OCI-LY3 (cell line): ENCODE data around the gene NXPE1.

Experiments used
- H2AFZ ChIP-seq: fragments of 200-600, 300-600 bp; shearing (Covaris generic); 2 replicates; pipeline ENCODE4 v1.6.0; 2014; ENCODE audit warnings: antibody characterized with exemption, low read depth, low read length
- H3K27ac ChIP-seq: fragments of 200-600, 300-600 bp; sonication (generic); 2 replicates; pipeline ENCODE4 v1.5.1; 2014; ENCODE audit warnings: mild to moderate bottlenecking, low read length, moderate library complexity, mixed read lengths
- H3K27me3 ChIP-seq: fragments of 200-600, 300-600 bp; sonication (generic); 2 replicates; pipeline ENCODE4 v1.6.1; 2014; ENCODE audit warnings: low read depth, low read length, mixed read lengths
- H3K36me3 ChIP-seq: fragments of 200-600, 300-600 bp; sonication (generic); replicated peaks from 2 replicates; pipeline ENCODE3; 2014; ENCODE audit warnings: low read depth, low read length, mixed read lengths
- H3K4me1 ChIP-seq: fragments of 300-600, 200-600 bp; sonication (generic); 2 replicates; pipeline ENCODE4 v1.6.1; 2014; ENCODE audit warnings: low read length, mixed read lengths
- H3K4me2 ChIP-seq: fragments of 200-600, 300-600 bp; sonication (generic); 2 replicates; pipeline ENCODE4 v1.6.1; 2014; ENCODE audit warnings: low read length, mixed read lengths
- H3K4me3 ChIP-seq: fragments of 300-600, 200-600 bp; sonication (generic); 2 replicates; pipeline ENCODE4 v1.5.1; 2014; ENCODE audit warnings: antibody characterized with exemption, mild to moderate bottlenecking, low read length, moderate library complexity
- H3K79me2 ChIP-seq: fragments of 300-600, 200-600 bp; shearing (Covaris generic); 2 replicates; pipeline ENCODE4 v1.6.1; 2014; ENCODE audit warnings: mild to moderate bottlenecking, low read length, mixed read lengths
- H3K9ac ChIP-seq: fragments of 300-600, 200-600 bp; shearing (Covaris generic); 2 replicates; pipeline ENCODE4 v1.6.0; 2014; ENCODE audit warnings: mild to moderate bottlenecking, low read length, moderate library complexity
- H3K9me3 ChIP-seq: fragments of 200-600, 300-600 bp; shearing (Covaris generic); 2 replicates; pipeline ENCODE4 v1.6.1; 2014; ENCODE audit warnings: low read length, mixed read lengths; ENCODE audit not compliant: insufficient read depth
- H4K20me1 ChIP-seq: fragments of 200-600, 300-600 bp; sonication (generic); 2 replicates; pipeline ENCODE4 v1.6.1; 2016; ENCODE audit warnings: low read length, mixed read lengths; ENCODE audit not compliant: insufficient read depth
- EZH2phosphoT487 ChIP-seq: fragments of 200-600 bp; shearing (Covaris generic); IDR thresholded peaks from 2 replicates; pipeline ENCODE4 v1.6.1; 2018; ENCODE audit warnings: antibody characterized with exemption, mixed run types, low read depth
- TF ChIP-seq, protein P1 (sequence below): fragments of 200-600, 300-600 bp; sonication (generic); IDR thresholded peaks from 2 replicates; pipeline ENCODE4 v1.5.1; 2014; ENCODE audit warnings: antibody characterized with exemption, low read length, low read depth

Gene NXPE1

DNA sequence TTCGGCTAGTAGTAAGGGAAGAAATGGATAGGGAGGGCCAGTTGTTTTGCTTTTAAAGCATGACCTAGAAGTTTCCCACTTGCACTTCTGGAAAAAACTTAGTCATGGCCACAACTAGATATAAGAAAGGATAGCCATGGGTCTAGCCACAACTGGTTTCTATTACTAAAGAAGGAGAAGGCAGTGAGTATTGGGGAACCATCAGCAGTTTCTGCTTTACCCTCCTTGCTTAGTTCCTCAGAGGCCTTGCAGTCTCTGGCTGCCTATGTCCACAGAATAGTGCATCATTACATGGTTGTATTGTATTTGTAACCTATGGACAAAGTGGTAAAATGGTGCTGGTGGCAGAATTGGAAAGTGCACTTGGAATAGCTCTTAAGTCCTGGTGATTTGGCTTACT, 35.6 kb downstream of the NXPE1 start:
- no peak overlapping the region for H3K4me3 ChIP-seq
- no peak for TF ChIP-seq EZH2phosphoT487
- TF ChIP-seq, protein P1, sequence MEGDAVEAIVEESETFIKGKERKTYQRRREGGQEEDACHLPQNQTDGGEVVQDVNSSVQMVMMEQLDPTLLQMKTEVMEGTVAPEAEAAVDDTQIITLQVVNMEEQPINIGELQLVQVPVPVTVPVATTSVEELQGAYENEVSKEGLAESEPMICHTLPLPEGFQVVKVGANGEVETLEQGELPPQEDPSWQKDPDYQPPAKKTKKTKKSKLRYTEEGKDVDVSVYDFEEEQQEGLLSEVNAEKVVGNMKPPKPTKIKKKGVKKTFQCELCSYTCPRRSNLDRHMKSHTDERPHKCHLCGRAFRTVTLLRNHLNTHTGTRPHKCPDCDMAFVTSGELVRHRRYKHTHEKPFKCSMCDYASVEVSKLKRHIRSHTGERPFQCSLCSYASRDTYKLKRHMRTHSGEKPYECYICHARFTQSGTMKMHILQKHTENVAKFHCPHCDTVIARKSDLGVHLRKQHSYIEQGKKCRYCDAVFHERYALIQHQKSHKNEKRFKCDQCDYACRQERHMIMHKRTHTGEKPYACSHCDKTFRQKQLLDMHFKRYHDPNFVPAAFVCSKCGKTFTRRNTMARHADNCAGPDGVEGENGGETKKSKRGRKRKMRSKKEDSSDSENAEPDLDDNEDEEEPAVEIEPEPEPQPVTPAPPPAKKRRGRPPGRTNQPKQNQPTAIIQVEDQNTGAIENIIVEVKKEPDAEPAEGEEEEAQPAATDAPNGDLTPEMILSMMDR: no peak
- no peak overlapping the region for H3K4me2 ChIP-seq
- no peaks in the 10 kb centered on the region for H3K27me3 ChIP-seq
- no peaks in the 10 kb centered on the region for H3K79me2 ChIP-seq
- no peaks in the 10 kb centered on the region for H3K9me3 ChIP-seq
- no peaks in the 10 kb centered on the region for H3K36me3 ChIP-seq
- no peaks in the 10 kb centered on the region for H4K20me1 ChIP-seq
- H3K4me1 ChIP-seq: no peaks in the 10 kb centered on the region
- no peak overlapping the region for H3K27ac ChIP-seq
- H3K9ac ChIP-seq: no peak overlapping the region
- H2AFZ ChIP-seq: no peak overlapping the region

DNA sequence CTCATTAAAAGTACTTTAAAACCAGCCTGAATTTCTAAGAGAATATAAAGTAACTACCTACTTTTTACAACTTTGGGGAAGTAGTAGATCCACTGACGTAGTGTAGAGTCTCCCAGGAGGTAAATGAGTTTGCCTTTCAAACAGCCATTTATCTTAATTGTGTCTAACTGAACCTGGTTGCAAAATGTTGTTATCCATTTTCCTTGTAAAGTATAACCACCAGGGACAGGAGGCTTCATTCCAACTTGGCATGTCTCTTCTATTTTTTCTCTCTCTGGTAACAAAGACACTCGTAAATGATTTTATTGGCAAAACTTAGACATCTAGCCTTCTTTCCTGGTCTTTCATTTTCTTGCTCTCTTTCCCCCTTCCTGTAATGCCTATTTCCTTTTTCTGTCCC, 36.9 kb downstream of the NXPE1 start:
- Histone ChIP-seq H3K36me3 (no peaks in the 10 kb centered on the region), H3K4me3 (no peak overlapping the region), H4K20me1 (no peaks in the 10 kb centered on the region), H3K27ac (no peak overlapping the region), H3K9me3 (no peaks in the 10 kb centered on the region), H2AFZ (no peak overlapping the region), H3K4me2 (no peak overlapping the region), H3K79me2 (no peaks in the 10 kb centered on the region), H3K27me3 (no peaks in the 10 kb centered on the region), H3K9ac (no peak overlapping the region), H3K4me1 (no peaks in the 10 kb centered on the region)
- no peak for TF ChIP-seq EZH2phosphoT487
- TF ChIP-seq, protein P1: no peak

DNA sequence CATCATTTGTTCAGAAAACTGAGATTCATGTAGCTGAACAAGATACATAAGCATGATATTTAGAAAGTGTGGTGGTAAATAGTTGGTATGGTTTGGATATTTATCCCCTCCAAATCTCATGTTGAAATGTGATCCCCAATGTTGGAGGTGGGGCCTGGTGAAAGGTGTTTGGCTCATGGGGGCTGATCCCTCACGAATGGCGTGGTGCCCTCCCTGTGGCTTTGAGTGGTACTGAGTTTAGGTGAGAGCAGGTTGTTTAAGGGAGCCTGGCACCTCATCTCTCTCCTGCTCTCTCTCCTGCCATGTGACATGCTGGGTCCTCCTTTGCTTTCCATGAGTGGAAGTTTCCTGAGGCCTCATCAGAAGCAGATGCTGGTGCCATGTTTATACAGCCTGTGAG, 48.1 kb downstream of the NXPE1 start:
- no peaks in the 10 kb centered on the region for H3K4me1 ChIP-seq
- no peaks in the 10 kb centered on the region for H3K36me3 ChIP-seq
- H3K27ac ChIP-seq: no peak overlapping the region
- H2AFZ ChIP-seq: no peak overlapping the region
- no peak overlapping the region for H3K4me3 ChIP-seq
- no peak overlapping the region for H3K9ac ChIP-seq
- H4K20me1 ChIP-seq: no peaks in the 10 kb centered on the region
- H3K9me3 ChIP-seq: no peaks in the 10 kb centered on the region
- H3K79me2 ChIP-seq: no peaks in the 10 kb centered on the region
- H3K4me2 ChIP-seq: no peak overlapping the region
- H3K27me3 ChIP-seq: no peaks in the 10 kb centered on the region
- TF ChIP-seq, protein P1: no peak
- TF ChIP-seq EZH2phosphoT487: no peak

DNA sequence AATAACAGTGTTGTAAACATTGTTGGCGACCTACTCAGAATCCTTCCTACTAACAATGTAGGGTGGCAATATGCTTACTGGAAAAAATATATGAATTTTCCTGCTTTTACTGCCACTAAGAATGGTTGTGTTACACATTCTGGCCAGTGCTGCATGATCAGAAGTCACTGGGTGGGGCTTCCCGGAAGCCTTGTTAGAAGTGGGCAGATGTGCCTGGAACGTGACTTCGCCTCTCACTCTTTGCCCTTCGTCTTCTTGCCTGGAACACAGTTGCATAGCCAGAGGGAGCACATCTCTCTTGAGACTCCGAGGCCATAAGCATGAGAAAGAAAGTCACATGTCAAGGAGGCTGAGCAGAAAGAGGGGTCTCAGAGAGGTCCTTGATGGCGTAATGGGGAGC, 48.6 kb downstream of the NXPE1 start:
- H3K4me3 ChIP-seq: no peak overlapping the region
- H3K36me3 ChIP-seq: no peaks in the 10 kb centered on the region
- no peaks in the 10 kb centered on the region for H3K27me3 ChIP-seq
- no peaks in the 10 kb centered on the region for H4K20me1 ChIP-seq
- H3K27ac ChIP-seq: no peak overlapping the region
- no peaks in the 10 kb centered on the region for H3K4me1 ChIP-seq
- H3K79me2 ChIP-seq: no peaks in the 10 kb centered on the region
- H3K9me3 ChIP-seq: no peaks in the 10 kb centered on the region
- H3K4me2 ChIP-seq: no peak overlapping the region
- no peak overlapping the region for H2AFZ ChIP-seq
- TF ChIP-seq, protein P1: no peak
- no peak for TF ChIP-seq EZH2phosphoT487
- no peak overlapping the region for H3K9ac ChIP-seq
